DMS79 (cell line): ENCODE results near the gene CASP3.
"Not testable (repeated sequence)": the region's sequence is repeated elsewhere in the genome, so short reads cannot be mapped to it uniquely, and the experiment has no call there.

Experiments
- DNase-seq: peaks from one replicate; lab custom pipeline; 2025; lab: John Stamatoyannopoulos, UW

Gene CASP3

DNA sequence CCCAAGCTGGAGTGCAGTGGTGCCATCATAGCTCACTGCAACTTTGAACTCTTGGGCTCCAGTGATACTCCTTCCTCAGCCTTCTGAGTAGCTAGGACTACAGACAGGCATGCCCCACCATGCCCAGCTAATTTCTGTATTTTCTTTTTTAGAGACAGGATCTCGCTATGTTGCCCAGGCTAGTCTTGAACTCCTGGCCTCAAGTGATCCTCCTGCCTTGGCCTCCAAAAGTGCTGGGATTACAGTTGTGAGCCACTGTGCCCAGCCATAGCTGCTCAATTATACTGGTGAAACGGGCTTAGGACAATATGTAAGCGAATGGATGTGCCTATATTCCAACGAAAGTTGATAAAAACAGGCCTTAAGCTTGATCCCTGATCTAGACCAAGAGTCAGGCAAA lies 13.1 kb downstream of the CASP3 start:
- DNase-seq: no peak

DNA sequence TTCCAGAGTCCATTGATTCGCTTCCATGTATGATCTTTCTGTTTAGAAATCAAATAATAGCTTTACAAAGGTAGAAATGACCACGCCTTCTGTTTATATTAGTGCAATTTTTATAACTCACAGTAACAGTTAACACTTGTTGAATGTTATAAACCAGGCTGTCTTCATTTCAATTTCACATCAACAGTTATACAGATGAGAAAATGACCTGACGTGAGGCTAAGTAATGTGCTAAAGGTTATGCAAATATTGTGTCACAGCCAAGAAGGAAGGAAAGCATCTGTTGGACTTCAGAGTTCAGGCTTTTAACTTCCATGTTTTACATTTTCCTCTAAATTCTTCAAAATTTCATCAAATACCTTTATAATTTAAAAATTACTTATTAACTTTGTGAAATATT lies 13.9 kb downstream of the CASP3 start:
- DNase-seq: no peak

DNA sequence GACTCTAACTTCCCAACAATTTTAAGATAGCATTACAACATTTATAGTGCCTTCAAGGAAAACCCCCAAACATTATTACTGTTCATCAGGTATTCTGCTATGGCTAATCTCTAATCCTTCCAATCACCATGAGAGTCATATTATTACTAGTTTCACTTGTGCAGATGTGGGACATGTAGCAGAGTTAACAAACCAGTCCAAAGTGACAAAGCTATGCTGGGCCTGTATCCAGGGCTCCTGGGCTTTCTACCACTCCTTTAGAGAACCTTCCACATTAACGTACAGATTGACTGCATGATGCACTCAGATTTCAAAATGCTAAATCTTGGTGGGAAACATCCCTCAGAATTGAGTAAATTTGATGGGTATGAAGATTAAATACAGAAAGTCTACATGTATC lies 16.4 kb downstream of the CASP3 start:
- no peak for DNase-seq

DNA sequence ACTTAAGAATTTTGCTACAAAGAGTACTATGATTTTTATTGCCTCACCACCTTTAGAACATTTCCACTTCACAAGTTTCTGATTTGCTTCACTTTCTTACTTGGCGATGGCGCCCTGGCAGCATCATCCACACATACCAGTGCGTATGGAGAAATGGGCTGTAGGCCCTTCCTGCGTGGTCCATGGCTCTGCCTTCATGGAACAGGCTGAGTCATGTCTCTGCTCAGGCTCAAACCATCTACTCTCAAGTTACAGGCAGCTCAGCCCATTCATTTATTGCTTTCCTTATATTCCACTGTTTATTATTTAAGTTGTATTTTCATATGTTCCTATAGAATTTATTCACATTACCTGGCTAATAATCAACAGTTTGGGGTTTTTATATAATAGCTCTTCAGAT lies 21.1 kb downstream of the CASP3 start:
- DNase-seq: no peak

DNA sequence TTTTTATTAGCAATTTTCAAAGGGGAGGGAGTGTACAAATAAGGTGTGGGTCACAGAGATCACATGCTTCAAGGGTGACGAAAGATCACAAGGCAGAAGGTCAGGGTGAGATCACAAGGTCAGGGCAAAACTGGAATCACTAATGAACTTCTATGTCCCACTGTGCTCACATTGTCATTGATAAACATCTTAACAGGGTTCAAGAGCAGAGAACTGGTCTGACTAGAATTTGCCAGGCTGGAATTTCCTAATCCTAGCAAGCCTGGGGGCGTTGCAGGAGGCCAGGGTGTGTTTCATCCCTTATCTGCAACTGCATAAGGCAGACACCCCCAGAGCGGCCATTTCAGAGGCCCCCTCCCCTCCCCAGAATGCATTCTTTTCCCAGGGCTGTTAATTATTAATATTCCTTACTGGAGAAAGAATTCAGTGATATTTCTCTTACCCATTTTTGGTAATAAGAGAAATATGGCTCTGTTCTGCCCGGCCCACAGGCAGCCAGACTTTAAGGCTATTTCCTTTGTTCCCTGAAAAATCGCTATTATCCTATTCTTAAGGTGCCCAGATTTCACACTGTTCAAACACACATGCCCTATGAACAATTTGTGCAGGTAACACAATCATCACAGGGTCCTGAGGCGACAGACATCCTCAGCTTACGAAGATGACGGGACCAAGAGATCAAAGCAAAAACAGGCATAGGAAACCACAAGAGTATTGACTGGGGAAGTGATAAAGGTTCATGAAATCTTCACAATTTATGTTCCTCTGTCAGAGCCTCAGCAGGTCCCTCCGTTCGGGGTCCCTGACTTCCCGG lies 23.3 kb downstream of the CASP3 start:
- DNase-seq: not testable (repeated sequence)

DNA sequence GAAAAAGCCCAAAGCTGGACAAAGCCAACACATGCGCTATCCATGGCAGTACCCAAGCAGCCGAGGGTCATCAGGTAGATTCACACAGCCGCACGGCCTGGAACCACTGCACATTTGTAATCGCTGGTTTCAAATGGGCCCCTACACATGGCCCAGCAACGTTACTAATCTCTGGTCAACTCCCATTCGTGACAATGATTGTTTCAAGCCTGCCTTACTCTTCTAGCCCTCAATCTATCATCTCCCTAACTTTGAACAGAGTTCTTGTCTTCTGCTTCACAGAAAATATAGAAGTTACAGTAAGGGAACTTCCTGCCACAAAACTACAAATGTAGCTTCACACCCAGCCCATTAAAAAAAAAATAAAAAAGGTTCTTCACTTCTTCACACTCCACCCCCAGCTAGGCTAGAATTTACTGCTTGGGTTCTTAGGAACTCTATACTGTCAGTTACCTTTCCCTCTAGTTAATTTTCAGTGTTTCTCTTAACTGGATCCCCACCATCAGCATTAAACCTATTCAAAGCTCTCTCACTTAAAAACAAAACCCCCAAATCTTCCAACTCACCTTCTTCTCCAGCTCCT lies 24.2 kb downstream of the CASP3 start:
- no peak for DNase-seq

DNA sequence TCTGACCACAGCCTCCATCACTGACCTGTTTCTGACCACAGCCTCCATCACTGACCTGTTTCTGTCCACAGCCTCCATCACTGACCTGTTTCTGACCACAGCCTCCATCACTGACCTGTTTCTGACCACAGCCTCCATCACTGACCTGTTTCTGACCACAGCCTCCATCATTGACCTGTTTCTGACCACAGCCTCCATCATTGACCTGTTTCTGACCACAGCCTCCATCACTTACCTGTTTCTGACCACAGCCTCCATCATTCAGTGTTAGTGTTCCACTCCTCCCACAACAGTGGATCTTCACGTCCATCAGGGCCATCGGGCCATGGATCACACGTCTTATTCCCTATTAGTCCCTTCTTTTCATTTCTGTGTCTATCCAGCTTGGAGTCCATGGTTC lies 24.7 kb downstream of the CASP3 start:
- not testable (repeated sequence) for DNase-seq

DNA sequence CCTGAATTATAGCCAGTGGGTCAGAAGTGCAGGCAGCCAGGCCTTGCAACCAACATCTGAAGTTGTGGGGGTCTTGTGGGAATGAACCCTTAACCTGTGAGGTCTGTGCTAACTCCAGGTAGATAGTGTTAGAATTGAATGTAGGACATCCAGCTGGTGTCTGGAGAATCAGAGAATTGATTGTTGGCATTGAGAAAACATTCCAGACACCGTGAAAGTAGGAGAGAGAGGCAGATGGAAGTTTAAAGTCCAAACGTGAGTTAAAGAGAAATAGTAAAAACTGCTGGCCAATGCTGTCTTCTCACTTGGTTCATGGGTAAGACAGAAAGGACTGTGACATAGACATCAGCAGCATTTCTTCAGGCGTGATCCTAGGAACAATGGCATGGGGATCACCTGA lies 27.7 kb downstream of the CASP3 start:
- no peak for DNase-seq

DNA sequence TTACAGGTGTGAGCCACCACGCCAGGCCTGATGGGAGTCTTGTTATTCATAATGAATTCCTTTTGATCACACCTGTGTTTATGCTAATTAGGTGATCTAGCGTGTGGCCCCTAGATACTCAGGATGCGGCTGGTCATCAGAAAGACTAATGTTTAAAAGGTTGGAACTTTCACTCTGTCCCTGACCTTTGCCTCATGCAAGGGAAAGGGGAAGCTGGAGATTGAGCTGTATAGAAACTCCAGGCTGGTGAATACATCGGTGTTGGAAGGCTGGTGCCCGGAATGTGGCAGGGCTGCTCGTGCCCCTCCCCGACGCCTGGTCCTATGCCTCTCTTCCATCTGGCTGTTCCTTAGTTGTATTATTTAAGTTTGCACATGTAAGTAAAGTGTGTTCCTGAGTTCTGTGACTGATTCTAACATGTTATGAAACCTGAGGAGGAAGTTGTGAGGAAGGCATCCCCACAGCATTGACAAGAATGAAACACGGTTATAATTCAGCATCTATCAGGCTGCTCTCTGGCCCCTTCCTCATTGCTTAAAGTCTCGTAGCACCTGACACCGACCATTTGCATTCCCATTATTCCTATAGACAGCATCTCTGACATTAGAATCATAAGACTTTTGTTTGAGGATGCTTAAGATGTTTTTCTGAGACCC lies 28.9 kb downstream of the CASP3 start:
- no peak for DNase-seq

DNA sequence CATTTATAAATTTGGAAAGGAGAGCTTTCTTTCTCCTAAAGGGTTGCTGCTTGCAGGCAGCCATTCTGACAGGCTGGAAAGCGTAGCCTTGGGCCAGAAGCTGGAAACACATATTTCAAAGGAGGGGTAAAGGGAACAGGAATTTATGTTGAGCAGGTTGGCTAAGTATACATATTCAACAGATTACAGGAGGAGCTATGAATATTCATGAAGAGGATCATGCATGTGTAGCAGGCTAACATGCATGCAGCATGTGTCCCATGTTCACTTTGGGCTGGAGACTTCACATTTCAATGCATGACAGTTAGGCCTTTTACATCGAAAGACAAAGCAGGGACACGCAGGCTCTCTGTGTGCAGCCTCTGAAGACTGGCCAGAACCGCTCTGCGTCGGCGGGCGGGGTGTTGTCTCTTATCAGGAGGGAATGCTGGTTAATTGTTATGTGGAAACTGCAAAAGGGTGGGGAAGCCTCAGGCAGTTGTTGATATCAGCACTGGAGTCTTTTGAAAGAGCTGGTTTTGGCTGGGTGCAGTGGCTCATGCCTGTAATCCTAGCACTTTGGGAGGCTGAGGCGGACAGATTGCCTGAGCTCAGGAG lies 31.5 kb downstream of the CASP3 start:
- no peak for DNase-seq

DNA sequence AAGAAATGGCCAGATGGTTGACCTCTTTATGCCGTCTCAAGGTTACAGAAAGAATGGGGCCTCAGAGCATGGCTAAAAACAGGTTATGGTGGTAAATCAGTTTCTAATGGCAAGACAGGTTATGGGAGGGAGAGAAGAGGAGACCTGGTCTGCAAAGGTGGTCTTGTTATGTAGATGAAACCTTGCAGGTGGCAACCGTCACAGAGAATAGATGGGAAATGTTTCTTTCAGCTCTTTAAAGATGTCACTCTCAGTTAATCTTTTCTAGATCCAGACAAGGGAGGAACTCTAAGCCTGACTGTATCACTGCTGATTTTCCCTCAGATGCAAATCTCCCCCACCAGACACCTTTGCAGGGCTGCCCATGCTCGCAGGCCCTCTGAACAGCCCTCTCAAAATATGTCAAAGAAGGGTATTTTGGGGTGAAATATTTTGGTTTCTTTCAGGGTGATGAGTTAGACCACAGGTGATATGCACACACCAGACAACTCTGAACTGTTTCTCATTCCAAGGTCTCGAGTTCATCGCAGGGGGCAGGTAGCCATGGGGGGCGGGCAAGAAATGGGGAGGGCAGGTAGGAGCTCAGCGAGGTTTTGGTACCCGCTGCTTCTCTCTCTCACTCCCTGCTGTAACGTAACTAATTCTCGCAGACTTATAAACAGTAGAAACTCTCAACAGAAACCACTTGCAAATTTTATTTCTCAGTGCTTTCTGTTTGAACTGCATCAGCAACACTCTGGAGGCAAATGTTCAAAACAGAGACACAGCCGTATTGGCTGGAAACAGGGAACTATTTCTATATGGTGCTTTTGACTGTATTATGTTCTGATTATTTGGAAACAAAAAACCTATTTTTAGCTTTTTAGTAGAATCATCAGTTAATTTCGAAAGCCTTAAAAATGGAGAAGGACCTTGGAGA lies 32.4 kb downstream of the CASP3 start:
- DNase-seq: no peak

DNA sequence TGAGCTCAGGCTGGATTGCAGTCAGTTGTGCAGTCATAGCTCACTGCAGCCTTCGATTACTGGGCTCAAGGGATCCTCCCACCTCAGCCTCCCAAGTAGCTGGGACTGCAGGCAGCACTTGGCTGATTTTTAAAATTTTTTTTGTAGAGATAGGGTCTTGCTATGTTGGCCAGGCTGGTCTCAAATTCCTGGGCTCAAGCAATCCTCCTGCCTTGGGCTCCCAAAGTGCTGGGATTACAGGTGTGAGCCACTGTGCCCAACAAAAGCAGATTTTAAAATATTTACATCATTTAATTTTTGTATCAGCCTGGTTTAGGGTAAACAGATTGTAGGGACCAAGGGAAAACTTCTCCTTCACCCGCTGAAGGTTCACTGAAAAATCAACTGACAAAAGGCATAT lies 33.1 kb downstream of the CASP3 start:
- DNase-seq: not testable (repeated sequence)

DNA sequence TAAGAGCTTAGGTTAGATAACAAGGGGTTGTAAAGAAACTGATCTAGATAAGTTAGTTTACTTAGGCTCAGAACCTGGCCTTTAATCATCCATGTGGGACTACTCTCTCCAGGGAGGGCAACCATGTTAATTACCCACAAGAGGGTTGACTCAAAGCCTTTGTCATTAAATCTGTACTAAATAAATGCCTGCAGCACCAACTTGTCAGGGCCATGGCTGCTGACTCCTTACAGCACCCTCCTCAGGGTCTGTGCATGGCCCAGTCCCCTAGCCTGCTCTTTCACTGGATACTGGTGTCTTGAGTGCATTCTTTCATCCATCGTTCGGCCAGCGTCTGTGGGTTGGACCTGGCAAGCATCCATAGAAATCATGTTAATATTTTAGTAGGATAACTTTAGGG lies 34.7 kb downstream of the CASP3 start:
- DNase-seq: no peak

DNA sequence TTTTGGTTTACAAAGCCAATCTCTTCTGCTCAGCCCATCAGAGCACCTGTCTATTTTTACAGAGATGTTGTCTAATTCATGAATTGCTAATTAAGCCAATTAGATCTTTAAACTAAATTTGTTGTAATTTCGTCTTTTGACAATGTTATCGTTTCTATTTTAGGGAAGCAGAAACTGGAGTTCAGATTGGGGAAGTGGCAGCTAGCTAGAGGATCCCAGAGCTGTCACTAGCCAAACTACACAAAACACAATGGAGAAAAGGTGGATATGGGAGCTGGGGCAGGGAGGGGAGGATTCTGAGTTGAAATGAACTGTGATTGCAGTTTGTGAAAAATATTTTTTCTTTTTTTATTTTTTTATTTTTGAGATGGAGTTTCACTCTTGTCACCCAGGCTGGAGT lies 35.8 kb downstream of the CASP3 start:
- no peak for DNase-seq

DNA sequence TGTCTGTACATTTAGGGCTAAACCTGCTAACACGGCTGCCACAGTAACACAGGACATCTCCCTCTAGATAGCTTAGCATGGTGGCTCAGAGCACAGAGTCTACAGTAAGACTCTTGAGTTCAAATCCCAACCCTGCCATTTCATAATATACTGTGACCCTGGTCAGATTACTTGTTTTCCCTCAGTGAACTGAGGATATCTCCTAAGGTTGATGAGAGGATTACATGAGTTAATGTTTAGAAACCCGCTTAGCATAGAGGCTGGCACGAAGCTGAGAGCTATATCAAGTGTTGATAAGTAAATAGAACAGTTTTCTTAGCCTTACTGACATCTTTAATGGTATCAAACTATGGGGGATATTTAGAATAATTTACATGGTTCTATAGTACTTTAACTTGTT lies 37.2 kb downstream of the CASP3 start:
- DNase-seq: no peak

DNA sequence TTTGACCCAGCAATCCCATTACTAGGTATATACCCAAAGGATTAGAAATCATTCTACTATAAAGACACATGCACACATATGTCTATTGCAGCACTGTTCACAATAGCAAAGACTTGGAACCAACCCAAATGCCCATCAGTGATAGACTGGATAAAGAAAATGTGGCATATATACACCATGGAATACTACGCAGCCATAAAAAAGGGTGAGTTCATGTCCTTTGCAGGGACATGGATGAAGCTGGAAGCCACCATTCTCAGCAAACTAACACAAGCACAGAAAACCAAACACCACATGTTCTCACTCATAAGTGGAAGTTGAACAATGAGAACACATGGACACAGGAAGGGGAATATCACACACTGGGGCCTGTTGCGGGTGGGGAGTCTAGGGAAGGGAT lies 41.8 kb downstream of the CASP3 start:
- DNase-seq: not testable (repeated sequence)

DNA sequence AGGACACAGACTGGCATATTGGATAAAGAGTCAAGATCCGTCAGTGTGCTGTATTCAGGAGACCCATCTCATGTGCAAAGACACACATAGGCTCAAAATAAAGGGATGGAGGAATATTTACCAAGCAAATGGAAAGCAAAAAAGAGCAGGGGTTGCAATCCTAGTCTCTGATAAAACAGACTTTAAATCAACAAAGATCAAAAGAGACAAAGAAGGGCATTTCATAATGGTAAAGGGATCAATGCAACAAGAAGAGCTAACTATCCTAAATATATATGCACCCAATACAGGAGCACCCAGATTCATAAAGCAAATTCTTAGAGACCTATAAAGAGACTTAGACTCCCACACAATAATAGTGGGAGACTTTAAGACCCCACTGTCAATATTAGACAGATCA lies 46.4 kb downstream of the CASP3 start:
- DNase-seq: not testable (repeated sequence)

DNA sequence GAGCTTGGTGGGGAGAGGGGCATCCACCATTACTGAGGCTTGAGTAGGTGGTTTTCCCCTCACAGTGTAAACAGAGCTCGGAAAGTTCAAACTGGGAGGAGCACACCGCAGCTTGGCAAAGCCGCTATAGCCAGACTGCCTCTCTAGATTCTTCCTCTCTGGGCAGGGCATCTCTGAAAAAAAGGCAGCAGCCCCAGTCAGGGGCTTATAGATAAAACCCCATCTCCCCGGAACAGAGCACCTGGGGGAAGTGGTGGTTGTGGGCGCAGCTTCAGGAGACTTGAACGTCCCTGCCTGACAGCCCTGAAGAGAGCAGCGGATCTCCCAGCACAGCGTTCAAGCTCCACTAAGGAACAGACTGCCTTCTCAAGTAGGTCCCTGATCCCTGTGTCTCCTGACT lies 48.3 kb downstream of the CASP3 start:
- DNase-seq: not testable (repeated sequence)

DNA sequence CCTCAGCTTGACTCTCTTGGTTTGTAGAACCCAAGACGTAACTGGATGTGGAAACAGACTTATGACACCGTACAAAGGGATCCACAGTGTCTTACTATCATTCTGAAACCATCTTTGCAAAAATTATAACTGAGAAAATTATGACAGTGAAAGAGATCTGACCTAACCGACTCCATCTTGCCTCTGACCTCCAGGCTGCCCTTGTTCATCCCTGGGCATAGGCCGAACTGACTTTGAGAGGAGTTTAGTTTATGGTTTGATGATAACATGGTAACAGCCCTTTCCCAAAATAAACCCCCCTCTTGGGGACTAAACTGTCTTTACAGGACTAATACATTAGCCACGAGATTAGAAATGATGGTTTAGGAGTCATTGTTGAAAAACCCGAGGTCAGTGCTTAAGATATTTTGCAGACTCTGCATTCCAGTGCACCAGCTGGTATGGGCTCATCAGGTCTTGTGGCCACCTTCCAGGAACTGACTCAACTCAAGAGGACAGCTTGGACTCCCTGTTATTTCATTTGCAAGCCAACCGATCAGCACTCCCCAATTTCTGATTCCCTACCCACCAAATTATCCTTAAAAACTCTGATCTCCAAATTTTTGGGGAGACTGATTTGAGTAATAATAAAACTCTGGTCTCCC lies 49.6 kb downstream of the CASP3 start:
- DNase-seq: no peak

DNA sequence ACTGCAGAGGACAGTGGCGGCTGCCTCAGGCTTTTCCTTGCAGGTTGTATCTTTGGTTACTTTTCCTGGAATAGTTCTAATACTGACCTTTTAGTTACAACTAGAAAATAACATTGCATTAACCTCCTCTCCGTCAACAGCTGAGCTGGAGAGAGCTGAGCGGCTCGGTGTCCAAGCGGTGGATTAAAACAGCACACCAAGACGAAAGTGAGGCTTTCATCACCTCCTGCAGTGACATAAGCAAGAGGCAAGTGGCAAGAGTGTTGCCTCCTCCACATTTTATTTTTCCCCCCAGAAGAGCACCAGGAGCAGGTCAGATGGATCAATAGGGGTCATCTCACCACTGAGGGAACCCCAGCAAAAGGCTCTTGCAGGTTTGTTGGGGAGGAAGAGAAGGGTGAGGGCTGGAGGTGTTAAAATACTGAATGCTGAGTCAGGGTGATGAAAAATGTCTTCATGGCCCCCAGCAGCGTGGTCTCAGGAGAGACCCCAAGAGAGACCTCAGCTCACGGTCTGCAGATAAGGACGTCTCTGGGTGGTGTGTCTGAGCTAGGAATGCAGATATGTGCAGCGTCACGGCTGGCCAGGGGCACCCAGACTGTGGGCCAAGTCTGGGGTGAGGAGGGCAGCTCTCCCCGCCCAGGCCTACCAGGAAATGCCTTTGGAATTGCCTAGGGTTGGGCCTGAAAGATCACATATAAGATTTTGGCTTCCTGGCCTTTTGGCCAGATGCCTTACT lies 50.3 kb downstream of the CASP3 start:
- no peak for DNase-seq
